Endothelial cell of hepatic sinusoid (primary cell): ENCODE measurements around the gene ALOXE3.

ENCODE experiments used
- in situ Hi-C: cut with HindIII; loops from 2 replicates; pipeline ENCODE4 v1.10.0; 2017; ENCODE audit warnings: low sequenced_read_pairs

Gene ALOXE3

DNA sequence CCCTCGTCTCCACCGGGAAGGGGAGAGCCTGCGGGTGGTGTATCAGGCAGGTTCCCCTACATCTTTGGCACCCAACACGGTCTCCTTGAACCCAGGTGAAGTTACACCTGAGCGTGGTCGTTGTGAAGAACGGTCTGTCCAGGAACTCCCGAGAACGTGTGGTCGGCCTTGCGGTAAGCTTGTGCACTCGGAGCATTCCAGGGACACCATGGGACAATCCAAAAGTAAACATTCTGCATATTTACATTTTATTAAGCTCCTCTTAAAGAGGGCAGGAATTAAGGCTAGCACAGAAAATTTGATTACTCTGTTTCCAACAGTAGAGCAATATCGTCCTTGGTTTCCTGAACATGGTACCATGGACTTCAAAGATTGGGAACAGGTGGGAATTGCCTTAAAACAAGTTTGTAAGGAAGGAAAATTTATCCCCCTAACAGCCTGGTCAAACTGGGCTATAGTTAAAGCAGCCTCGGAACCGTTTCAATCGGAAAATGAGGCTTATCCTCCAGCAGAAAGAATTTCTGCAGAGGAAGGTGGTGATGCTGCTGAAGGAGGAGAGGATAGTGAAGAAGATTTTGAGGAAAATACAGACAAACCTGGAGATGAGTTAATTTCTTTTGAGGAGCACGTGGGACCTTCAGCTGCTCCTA is 61.2 kb downstream of the ALOXE3 start:
- in situ Hi-C loops = loop anchor here (5.0 kb wide), 1 partner anchor 55 kb away; no protein-coding TSS in a partner anchor

DNA sequence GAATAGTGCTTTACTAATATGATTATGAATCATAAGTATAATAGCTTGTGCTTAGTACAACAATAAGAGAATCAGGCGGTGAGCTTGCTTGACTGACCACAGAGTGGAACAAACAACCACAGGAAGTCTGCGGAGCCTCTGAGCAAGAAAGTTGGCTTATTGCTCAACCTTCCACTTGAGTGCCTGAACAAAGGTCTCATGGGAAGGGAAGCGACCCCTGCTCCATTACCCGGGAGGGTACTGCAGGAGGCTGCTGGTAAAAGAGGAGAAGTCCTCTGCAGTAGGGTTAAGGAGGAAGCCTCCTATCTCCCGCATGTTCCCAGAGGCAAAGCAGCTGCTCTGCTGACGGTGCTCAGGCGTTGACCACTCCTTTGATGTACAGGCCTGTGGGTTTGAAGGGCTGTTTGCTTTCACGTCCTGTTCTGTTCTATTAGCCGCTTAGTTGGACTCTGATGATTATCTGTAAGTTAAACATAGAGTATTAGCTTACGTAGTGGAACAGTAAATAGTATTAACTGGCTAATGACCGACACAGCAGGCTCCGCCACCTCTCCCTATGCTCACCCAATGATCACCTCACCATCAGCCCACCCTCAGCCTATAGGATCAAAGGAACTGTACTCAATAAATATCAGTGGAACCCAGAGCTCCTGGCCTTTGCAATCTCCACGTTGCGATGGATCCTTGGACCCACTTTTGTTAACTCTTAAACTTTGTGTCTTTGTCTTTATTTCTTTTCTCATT is 61.9 kb downstream of the ALOXE3 start:
- in situ Hi-C loops = loop anchor here (5.0 kb wide), 1 partner anchor 56 kb away; no protein-coding TSS in a partner anchor

DNA sequence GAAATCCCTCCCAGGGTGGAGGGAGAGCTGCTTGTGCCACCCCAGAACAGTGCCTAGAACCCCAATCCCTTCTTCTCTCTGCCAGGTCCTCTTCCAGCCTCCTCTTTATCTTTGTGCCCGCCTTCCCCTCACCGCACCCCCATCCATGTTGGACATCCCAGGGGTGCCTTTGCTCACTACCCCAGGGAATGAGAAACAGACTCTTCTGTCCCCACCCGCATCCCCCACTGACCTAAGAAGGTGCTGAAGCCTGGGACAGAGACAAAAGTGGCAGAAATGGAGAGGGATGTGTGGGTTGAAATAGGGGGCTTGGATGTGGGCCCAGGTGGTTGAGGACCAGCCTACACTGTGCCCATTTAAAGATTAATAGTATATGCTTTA is 62.5 kb downstream of the ALOXE3 start:
- in situ Hi-C loops = loop anchor here (5.0 kb wide), 1 partner anchor 56 kb away; no protein-coding TSS in a partner anchor

DNA sequence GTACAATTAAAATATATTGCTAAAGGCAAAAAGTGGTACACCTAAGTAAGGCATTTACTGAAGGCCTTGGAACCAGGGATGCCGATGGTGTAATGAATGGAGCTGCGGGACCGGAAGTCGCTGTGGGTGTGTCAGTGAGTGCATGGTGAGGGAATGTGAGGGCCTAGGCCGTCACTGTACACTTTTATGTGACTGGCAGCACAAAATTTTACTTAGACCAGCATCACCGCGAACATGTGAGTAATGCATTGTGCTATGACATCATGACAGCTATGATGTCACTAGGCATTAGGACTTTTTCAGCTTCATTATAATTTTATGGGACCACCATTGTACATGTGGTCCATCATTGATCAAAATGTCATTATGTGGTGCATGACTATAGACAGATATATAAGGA is 64.7 kb downstream of the ALOXE3 start:
- in situ Hi-C loops = no loop called here

DNA sequence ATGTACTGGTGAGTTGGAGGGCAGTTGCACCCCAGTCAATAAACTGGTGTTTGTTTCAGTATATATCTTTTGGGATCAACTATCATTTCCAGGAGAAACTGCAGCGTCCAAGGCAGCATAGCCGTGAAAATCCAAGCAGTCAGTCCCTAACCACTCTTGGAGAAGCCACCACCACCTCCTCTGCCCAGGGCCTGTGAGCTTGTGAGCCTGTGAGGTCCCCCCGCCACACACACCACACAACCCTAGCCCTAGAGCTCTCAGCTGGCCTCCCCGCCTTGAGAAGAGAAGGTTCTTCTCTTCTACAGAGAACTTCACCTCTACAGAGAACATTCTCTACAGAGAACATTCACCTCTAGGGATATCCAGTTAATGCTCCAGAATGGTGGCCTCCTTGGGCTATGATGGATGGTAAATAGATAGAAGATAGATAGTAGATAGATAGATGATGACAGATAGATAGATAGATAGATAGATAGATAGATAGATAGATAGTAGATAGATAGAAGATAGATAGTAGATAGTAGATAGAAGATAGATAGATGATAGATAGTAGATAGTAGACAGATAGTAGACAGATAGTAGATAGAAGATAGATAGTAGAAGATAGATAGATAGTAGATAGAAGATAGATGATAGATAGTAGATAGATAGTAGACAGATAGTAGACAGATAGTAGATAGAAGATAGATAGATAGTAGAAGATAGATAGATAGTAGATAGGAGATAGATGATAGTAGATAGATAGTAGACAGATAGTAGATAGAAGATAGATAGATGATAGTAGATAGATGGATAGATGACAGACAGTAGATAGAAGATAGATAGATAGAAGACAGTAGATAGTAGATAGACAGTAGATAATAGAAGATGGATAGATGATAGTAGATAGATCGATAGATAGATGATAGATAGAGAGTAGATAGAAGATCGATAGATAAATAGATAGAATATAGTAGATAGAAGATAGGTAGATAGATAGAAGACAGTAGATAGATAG is 65.8 kb downstream of the ALOXE3 start:
- in situ Hi-C loops = no loop called here

DNA sequence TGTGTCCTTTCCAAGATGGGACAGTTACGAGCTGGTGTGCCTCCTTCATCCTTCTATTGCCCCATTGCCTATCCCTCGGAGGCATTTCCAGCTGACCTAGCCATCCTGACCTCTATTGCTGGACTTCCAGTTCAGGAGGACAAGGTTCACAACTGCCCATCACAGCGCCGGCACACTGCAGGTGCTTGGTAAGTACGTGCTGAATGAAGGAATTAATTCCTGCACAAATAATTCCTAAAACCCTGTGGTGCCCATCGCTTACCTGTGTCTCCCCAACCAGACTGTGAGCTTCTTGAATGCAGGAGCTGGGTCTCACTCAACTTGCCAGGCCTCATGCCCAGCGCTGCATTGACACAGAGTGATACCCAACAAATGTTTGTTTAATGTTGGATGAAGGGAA is 66.5 kb downstream of the ALOXE3 start:
- in situ Hi-C loops = no loop called here

DNA sequence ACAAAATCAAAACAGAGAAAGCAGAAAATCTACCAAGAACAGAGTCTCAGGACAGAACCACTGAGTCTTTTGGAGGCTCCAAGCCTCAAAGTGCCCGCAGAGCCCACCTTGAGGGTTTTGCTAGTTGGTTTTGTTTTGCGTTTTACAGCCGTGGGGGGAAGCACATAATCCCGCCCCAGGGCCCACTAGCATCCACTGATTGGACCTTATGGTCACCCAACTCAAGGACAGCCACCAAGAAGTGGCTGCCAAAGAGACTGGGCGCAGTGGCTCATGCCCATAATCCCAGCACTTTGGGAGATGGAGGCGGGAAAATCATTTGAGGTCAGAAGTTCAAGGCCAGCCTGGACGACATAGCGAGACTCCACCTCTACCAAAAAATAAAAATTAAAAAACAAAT is 69.6 kb downstream of the ALOXE3 start:
- in situ Hi-C loops = loop anchor here (5.0 kb wide), 2 partner anchors 41 to 106 kb away; no protein-coding TSS in a partner anchor

DNA sequence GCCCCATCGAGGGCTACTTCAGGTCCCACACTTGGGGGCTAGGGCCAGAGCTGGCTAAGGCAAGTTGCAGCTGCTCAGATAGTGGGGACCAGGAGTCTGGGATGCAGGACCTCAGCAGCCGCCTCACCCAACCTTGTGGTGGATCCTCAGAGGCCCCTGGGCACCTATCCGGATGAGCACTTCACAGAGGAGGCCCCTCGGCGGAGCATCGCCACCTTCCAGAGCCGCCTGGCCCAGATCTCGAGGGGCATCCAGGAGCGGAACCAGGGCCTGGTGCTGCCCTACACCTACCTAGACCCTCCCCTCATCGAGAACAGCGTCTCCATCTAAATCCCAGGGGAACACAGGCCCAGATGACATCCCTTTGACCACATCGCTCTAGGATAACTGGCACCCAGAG is 70.1 kb downstream of the ALOXE3 start:
- in situ Hi-C loops = loop anchor here (5.0 kb wide), 2 partner anchors 41 to 106 kb away; no protein-coding TSS in a partner anchor

DNA sequence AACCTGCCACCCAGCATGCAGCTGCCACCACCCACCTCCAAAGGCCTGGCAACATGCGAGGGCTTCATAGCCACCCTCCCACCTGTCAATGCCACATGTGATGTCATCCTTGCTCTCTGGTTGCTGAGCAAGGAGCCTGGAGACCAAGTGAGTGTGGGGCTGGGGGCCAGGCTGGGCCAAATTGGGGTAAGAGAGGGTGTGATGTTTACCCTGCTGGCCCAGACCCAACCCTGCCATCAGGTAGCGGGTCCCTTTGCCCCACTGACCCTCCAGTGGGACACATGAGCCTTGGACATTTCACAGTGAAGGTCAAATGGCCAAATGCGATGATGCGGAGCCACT is 70.6 kb downstream of the ALOXE3 start:
- in situ Hi-C loops = loop anchor here (5.0 kb wide), 2 partner anchors 40 to 105 kb away; no protein-coding TSS in a partner anchor

DNA sequence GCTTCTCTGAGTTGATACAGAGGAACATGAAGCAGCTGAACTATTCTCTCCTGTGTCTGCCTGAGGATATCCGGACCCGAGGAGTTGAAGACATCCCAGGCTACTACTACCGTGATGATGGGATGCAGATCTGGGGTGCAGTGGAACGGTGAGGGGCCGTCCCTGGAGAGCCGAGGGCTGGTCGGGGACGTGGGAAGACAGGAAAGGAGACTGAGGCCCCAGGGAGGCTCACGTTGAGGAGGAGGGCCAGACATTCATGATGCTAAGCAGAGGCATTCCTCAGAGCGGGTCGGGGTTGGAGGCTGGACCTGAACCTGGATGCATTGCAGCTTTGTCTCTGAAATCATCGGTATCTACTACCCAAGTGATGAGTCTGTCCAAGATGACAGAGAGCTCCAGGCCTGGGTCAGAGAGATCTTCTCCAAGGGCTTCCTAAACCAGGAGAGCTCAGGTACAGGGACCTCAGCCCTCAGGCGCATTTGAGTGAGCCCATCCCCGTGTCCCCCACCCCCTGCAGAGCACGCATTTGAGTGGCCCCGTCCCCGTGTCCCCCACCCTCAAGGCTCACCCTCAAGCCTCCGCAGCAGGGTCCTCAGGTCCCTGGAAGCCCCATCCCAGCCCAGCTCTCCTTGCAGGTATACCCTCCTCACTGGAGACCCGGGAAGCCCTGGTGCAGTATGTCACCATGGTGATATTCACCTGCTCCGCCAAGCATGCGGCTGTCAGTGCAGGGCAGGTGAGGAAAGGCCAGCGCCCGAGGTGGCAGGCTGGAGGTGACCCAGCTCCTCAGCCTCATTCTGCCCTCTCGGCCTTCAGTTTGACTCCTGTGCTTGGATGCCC is 71.2 kb downstream of the ALOXE3 start:
- in situ Hi-C loops = loop anchor here (5.0 kb wide), 2 partner anchors 40 to 105 kb away; no protein-coding TSS in a partner anchor

DNA sequence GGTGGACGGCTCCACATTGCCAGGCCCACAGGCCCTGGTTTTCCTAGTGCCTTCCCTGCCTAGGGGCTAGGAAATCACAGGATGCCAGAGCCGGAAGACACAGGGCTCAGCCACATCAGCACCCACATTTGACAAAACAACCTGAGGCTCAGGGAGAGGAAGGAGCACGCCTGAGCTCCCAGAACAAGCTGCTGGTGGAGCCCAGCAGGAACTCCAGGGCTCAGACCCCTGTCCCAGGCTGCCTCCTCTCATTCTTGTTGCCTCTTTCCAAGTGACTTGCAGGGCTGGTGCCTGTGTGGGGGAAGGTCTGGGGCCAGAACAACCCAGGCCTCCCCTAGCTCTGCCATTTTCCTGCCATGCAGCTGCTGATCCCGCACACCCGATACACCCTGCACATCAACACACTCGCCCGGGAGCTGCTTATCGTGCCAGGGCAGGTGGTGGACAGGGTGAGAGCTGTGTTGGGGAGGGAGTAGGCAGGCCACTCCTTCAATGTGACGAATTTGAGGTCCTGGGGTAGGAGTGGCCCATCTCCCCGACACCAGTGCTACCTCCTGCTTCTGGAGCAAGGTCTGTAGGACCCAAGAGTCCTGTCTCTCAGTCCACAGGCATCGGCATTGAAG is 71.9 kb downstream of the ALOXE3 start:
- in situ Hi-C loops = loop anchor here (5.0 kb wide), 2 partner anchors 39 to 104 kb away; no protein-coding TSS in a partner anchor
